GM12872 (cell line): Measurements from ENCODE around the gene OR4D5.

Experiments
- TF ChIP-seq, protein P1 (sequence below): IDR thresholded peaks from 3 replicates; pipeline ENCODE4 v1.5.1; 2011; ENCODE audit warnings: low read depth, mild to moderate bottlenecking, low read length, moderate library complexity; ENCODE audit not compliant: insufficient read depth

OR4D5 gene

DNA sequence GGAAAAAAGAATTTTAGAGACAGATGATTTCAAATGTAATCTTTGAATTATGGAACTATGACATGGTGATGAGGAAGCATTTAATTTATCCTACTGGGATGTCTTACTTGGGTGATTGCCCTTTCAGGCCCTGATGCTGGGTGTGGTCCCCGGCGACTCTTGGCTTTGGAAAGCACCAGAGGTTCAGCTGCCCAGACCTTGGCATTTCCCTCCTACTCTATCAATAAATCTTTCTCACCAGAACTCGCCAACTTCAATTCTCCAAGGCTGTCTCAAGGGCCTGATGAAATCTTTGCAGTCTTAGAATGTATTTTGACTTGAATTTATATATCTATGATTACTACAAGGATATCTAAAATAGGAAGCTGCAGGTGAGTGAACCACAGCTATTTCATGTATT is 18.5 kb upstream of the OR4D5 start:
- TF ChIP-seq, protein P1, sequence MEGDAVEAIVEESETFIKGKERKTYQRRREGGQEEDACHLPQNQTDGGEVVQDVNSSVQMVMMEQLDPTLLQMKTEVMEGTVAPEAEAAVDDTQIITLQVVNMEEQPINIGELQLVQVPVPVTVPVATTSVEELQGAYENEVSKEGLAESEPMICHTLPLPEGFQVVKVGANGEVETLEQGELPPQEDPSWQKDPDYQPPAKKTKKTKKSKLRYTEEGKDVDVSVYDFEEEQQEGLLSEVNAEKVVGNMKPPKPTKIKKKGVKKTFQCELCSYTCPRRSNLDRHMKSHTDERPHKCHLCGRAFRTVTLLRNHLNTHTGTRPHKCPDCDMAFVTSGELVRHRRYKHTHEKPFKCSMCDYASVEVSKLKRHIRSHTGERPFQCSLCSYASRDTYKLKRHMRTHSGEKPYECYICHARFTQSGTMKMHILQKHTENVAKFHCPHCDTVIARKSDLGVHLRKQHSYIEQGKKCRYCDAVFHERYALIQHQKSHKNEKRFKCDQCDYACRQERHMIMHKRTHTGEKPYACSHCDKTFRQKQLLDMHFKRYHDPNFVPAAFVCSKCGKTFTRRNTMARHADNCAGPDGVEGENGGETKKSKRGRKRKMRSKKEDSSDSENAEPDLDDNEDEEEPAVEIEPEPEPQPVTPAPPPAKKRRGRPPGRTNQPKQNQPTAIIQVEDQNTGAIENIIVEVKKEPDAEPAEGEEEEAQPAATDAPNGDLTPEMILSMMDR: no peak

DNA sequence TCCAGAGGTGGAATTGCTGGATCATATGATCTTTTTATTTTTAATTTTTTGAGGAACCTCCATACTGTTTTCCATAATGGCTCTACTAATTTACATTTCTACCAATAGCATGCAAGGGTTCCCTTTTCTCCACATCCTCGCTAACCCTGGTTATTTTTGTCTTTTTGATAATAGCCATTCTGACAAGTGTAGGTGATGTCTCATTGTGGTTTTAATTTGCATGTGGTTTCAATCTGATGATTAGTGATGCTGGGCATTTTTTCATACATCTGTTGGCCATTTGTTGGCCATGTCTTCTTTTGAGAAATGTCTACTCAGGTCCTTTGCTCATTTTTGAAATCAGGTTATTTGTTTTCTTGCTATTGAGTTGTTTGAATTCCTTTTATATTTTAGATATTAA is 15.4 kb upstream of the OR4D5 start:
- TF ChIP-seq, protein P1: no peak

DNA sequence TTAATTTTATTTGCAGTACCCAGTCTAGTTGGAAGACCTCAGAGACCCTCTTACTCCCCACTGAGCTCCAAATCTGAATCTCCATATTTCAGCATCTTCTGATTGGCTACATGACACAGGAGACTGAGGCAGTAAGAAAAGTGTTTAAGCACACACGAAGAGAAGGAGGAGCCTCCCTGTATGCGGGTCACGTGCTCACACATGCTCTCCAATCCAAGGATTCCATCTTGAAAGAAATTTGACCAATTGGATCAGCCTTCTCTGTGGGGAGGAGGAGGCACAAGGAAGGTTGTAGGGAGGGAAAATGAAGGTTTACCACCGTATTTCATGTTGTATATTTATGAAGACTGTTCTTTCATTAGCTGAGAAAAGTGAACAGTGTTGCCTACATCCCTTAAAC is 3.0 kb downstream of the OR4D5 start:
- TF ChIP-seq, protein P1: no peak

DNA sequence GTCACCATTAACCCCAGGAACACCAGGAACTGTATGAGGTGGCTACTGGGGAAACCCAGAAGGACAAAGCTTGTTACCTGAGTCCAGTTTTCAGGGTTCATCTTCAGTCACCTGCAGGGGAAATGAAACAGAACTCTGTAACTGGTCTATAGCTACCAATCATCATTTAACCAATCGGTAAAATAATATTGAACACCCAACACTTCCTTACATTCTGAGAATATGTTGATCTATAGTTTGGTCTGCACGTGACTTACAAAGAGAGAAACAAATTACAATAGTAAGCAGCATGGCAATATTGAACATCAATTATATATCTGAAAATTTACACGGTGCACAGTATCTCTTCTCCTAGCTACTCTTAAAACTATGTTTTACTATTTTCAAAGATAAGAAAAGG is 4.3 kb downstream of the OR4D5 start, which contains the start of gene OR6T1:
Gene OR6T1, minus strand, starts transcription at position 101 of the 400 bp plus-strand sequence. Its CDS starts 0 bp downstream, at position 101.
- TF ChIP-seq, protein P1: no peak

DNA sequence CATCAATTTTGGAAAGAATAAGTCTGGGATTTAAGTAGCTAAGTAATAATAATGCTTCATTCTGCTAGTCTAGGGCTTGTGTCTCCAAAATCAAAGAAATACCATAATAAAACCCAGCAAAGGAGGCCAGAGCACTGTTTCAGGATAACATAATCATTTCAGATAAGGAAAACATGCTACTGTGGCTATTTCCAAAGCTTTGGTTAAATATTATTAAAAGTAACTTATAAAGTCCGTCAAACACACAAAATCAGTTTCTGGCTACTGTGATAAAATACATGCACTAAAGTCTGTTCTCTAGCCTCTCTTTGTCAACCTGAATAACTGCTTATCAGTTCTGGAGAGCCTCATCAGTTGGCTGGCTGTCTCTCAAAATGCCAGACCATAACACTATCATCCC is 5.7 kb downstream of the OR4D5 start:
- TF ChIP-seq, protein P1: no peak

DNA sequence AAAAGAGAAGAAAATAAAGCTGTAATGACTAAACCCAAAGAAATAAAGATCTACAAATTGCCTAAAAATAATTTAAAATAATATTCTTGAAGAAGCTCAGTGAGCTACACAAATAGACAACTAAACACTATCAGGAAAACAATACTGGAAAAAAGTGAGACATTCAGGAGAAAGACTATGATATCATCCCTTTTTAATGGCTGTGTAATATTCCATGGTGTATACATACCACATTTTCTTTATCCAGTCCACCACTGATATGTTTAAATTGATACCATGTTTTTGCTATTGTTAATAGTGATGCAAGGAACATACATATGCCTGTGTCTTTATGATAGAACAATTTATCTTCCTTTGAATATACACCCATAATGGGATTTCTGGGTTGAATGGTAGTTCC is 17.3 kb downstream of the OR4D5 start:
- TF ChIP-seq, protein P1: no peak

DNA sequence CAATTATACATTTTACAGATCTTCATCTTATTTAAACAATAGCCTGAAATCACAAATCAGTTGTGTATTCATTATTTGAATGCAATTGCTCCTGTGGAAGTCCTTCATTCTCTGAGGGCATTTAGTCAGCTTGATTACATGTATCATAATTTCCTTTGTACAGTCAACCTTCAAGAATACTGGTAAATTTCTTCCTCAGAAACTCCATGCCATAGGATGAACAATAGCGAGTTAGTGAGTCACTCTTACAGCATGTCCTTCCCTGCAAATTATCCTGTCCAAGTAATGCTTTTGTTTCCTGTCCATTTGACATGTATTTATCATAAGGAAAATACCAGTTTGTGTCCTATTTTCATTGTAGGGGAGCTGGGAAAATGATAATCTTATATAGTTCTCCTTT is 34.4 kb downstream of the OR4D5 start:
- TF ChIP-seq, protein P1: no peak
